Superior temporal gyrus (tissue), 1 donor: ENCODE results near the gene CELF1.
"Not testable (repeated sequence)": the region's sequence is repeated elsewhere in the genome, so short reads cannot be mapped to it uniquely, and the experiment has no call there.

Experiments
- DNase-seq: peaks from one replicate; pipeline ENCODE4 v3.0.0-alpha.2; 2016; ENCODE audit errors: extremely low spot score

Gene CELF1

DNA sequence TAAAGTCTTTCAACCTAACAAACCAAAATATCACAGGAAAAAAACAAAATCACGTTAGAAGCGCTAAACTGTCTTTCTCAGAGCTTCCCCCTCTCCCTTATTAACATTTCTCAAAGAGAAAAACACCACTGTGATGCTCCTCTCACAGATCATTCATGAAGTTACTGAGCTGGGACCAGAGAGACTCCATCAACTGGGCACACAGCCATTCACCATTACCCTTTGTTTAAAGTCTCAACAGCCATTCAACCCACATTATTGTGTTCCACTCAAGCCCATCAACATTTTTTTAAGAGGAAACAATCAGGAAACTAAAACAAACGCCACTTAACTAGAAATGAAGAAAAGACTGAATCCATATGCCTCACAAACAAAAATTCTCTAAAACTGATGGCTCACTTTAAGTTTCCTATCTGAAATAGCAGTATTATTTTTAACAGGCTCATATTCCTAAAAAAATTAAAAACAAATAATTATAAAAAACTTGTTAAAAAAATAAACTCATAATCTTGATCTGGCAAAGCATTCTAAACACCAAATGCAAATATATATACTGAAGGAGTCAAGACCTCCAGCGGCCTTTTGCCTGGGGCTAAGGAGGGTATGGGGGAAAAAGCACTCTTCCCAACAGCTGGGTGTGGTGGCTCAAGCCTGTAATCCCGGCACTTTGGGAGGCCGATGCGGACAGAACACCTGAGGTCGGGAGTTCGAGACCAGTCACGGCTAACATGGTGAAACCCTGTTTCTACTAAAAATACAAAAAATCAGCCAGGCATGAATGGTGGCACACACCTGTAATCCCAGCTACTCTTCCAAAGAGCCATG lies 14.0 kb downstream of the CELF1 start:
- peak; percentile 75 for DNase-seq

DNA sequence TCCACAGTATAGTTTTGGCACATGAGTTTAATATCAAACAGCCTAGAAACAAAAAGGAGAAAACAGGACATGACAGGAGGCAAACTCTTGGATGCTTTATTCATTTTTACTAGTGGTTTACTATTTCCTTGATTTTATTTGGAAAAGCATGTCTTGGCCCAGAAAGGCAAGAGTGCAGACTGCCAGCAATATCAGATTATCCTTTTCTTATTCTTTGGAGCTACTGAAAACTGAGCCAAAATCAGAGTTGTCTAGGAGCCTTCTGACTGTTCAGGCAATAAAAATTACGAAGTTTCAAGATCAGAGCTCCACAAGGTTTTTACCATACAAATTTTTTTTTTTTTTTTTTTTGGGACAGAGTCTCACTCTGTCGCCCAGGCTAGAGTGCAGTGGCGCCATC lies 16.0 kb downstream of the CELF1 start:
- peak; percentile 10 for DNase-seq

GRCh38 chr11:47534704-47535251 lies 18.2 kb downstream of the CELF1 start:
- no peak for DNase-seq

DNA sequence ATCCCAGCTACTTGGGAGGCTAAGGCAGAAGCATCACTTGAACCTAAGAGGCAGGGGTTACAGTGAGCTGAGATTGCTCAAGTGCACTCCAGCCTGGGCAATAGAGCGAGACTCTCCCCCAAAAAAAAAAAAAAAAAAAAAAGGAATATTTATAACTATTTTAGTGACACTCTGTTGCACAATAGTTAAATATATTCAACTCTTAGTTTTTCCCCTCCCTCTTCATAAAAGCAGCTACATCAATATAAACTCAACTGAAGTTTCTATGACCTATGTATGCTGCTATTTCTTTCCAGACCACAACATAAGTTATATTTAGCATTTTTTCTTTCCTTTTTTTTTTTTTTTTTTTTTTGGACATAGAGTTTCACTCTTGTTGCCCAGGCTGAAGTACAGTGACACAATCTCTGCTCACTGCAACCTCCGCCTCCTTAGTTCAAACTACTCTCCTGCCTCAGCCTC lies 19.2 kb downstream of the CELF1 start:
- no peak for DNase-seq

GRCh38 chr11:47532597-47533213 lies 20.2 kb downstream of the CELF1 start:
- DNase-seq, result peak; percentile 60

DNA sequence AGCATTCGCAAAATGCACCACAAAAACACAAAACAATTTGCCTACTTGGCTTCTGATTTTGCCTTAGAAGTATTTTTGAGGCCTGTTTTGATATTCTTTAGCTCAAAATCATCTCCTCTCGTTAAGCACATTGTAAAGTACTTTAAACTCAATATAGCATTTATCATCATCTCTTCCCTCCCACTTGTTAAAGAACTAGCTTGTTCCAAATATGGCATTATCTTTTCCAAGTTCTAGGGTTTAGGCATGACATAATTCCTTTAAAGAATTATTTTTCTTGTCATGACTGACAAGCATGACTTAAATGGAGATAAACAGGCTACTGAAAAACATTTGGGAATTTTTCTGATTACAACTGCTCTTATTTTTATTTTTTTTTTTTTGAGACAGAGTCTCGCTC lies 21.3 kb downstream of the CELF1 start:
- DNase-seq, result peak; percentile 42

DNA sequence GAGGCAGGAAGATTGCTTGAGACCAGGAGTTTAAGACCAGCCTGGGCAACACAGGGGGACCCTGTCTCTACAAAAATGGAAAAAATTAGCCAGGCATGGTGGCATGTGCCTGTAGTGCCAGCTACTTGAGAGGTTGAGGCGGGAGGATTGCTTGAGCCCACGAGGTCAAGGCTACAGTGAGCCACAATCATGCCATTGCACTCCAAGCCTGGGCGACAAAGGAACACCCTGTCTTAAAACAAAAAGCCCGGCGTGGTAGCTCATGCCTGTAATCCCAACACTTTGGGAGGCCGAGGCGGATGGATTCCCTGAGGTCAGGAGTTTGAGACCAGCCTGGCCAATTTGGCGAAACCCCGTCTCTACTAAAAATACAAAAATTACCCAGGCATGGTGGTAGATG lies 22.2 kb downstream of the CELF1 start:
- DNase-seq, result not testable (repeated sequence)

DNA sequence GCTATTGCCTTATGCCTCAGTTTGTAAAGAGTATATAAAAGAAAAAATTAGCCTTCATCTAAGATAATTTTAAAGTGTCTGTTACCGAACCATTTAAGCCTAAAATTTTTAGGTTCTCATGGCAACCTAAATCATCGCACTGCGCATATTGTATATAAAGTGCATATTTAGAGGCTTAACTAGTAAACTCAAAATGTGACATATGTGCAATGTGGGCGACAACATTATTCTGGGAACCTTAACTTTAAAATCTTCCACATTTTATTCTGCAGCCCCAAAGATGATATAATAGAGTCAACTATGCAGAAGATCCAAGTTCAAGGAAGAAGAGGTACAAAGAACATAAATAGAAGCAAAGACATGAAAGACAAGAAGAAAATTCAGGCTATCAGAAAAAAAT lies 23.0 kb downstream of the CELF1 start:
- DNase-seq, result peak; percentile 71

DNA sequence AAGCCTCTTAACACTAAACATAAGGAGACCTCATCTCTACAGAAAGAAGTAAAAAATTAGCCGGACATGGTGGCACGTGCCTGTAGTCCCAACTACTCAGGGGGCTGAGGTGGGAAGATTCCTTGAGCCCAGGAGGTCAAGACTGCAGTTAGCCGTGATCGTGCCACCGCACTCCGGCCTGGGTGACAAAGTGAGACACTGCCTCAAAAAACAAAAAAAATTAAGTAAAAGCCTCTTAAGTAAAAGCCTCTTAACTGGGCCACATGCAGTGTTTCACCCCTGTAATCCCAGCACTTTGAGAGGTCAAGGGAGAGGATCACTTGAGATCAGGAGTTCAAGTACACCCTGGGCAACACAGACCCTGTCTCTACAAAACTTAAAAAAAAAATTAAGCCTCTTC lies 25.7 kb downstream of the CELF1 start:
- no peak for DNase-seq

DNA sequence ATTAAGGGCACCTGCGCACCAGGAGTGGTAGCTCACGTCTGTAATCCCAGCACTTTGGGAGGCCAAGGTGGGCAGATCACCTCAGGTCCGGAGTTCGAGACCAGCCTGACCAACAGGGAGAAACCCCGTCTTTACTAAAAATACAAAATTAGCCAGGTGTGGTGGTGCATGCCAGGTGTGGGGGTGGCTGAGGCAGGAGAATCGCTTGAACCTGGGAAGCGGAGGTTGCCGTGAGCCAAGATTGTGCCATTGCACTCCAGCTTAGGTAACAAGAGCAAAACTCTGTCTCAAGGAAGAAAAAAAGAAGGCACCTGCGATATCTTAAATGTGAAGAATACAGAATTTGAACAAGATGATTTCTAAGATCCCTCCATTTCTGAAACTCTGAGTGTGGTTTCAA lies 26.9 kb downstream of the CELF1 start:
- DNase-seq, result not testable (repeated sequence)

DNA sequence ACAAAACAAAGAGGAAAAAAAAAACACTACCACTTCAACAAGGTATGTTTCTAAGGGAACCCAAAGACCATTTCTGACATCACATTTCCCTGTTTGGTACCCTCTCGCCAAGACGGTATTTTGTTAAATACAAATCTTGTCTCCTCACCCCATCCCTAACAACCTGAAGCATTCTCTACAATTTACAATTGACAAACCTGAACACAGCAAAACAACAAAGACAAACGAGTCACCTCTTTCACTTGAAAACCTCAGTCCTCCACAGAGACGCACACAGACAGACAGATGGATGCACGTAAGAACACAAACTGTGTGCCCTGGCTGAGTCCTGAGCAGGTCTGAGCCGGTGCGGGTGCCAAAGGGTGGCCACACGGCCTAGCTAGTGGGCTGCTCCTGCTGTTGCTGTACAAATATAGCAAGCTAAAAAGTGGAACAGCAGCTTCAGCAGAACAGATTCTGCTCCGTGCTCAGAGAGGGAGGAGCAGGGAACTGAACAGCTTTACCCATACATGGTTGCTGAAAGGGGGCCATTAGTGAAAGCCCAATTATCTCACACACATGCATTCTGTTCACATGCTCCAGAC lies 28.5 kb downstream of the CELF1 start:
- peak; percentile 72 for DNase-seq

DNA sequence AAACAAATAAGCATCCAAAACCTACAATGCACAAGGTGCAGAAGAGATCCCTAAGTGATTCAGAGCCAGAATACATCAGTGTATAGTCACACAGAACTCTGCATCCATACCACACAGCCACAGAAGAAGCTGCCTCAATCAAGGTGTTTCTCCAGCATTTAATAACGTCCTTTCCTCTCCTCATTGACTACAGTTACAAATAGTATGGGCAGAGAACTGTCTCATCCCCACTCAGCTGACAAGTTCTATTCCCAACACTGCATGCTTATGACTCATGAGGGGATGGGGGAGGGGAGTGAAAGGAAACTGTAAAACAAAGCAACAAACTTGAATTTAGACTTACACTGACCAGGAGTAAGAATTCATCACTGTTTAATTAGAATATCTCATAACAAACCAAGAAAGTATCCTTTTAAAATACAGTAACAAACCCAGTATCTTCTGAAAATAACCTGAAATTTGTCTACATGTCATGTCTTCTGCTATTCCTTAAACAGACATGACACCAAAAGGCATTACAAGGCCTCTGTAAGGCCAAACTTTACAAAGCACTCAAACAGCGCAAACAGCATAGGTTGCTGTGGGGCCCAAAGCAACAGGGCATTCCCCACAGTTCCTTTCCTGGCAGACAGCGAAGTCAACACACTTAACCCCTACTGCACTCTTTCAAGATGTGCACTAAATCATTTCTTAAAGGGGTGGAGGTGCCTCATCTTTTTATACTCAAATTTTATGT lies 29.3 kb downstream of the CELF1 start:
- DNase-seq, result peak; percentile 59

DNA sequence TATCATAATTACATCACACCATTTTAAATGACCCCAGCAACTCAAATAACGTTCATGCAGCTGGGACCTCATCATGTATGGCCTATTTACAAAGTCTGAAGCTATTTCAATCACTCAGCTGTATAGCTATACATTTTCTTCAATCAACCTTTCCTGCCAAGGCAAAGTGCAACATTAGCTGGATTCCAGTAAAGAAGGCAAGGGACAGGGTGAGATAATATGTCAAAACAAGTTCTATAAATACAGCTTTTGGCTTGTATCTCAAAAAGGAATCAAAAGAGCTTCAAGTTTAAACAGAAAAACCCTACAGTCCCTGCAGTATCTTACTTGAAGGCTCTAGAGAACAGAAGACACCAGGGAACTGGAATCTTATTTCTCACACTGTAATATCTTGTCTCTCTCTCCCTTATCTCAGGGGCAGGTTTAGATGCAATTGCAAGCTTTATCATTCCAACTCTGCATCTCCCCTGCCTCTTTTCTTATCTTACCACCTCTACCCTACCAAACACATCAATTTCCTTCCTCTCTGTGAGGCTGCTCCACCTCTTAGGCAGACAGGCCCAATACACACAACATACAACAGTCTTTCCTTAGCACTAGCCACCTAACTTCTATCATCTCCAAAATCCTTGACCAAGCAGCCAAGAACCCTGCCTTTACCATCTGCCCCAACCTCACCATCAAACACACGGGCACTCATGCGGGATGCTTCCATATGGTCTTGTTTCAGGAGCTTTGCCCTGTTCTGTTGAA lies 34.5 kb downstream of the CELF1 start:
- no peak for DNase-seq

DNA sequence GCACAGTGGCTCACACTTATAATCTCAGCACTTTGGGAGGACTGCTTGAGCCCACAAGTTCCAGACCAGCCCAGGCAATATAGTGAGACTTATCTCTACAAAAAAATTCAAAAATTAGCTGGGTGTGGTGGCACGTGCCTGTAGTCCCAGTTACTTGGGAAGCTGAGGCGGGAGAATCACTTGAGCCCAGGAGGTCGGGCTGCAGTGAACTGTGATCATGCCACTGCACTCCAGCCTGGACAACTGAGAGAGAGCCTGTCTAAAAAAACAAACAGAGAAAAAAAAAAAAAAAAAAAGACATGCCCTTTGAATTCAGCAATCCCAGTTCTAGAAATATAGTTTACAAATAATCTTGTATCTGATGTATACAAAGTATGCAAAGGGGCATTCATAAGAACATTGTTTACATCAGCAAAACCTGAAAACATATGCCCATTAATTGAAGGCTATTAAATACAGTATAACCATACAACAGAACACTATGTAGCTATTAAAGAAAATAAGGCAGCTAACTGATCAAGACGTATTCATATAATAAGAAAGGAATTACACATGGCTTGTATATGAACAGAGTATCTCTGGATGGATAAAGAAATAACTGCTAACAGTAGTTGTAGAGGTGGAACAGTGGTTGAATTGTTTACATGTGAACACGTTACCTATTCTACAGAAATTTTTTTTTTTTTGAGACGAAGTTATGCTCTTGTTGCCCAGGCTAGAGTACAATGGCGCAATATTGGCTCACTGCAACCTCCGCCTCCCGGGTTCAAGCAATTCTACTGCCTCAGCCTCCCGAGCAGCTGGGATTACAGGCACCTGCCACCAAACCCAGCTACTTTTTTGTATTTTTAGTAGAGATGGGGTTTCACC lies 35.7 kb downstream of the CELF1 start:
- no peak for DNase-seq

DNA sequence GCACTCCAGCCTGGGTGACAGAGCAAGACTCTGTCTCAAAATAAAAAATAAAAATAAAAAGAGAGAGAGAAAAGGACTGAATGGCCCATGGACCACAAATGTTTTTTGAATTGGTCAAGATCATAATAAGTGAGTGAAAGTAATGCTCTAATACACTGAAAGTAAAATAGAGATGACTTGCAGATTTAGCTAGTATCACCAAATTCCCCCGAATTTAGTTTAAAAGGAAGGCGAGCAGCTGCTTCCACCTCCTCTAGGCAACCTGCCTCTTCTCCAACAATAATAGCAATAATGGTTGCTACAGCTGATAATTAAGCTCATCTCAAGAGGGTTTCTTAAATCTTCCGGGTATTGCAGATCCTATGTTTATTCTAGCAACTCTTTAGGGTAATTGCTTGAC lies 36.8 kb downstream of the CELF1 start:
- DNase-seq, result no peak

- peak; percentile 72 for DNase-seq
These were observed 37.9 kb downstream of the CELF1 start for GRCh38 chr11:47514825-47515647.

- no peak for DNase-seq
These were observed 40.2 kb downstream of the CELF1 start for GRCh38 chr11:47512701-47513100.

GRCh38 chr11:47511917-47512316 lies 41.0 kb downstream of the CELF1 start:
- no peak for DNase-seq

DNA sequence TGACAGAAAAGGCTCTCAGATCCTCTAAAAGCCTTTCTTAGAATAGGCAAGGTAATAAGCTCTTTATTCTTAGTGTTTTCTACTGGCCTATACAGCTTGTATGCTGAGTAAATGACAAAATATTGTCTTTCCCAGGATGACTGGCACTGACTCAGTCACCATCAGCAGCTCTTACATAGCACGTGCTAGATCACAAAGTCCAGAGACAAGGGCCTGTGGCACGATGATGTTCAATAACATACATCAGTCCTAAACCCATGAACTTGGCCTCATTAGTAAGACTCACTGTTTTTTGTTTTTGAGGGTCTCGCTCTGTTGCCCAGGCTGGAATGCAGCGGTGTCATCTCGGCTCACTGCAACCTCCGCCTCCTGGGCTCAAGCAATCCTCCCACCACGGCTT lies 42.7 kb downstream of the CELF1 start:
- no peak for DNase-seq
